Testis (tissue), 3 donors: ENCODE measurements around the gene DRC1. TPM values are rescaled to one million over a fixed set of nuclear protein-coding genes. Genes with fewer than 3 reads are reported as not detected.

Source experiments
- DNase-seq: peaks from one replicate; pipeline ENCODE4 v3.0.0-alpha.2; 2019
- H3K27ac ChIP-seq, 2 donors: fragments of 200-600 bp; sonication (generic); one replicate each; pipeline ENCODE4 v1.5.1; 2019
- H3K27me3 ChIP-seq: fragments of 200-600 bp; sonication (generic); one replicate; pipeline ENCODE4 v1.5.1; 2019
- H3K36me3 ChIP-seq: fragments of 200-600 bp; sonication (generic); one replicate; pipeline ENCODE4 v1.5.1; 2017; ENCODE audit warnings: low read depth; ENCODE audit errors: missing control alignments
- H3K4me1 ChIP-seq: fragments of 200-600 bp; sonication (generic); one replicate; pipeline ENCODE4 v1.5.1; 2019
- H3K4me3 ChIP-seq, 2 donors: fragments of 200-600 bp; sonication (generic); one replicate each; pipeline ENCODE4 v1.5.1; 2017 to 2019
- H3K9me3 ChIP-seq: fragments of 200-600 bp; sonication (generic); one replicate; pipeline ENCODE4 v1.5.1; 2017
- POLR2A ChIP-seq: fragments of 450-650 bp; IDR thresholded peaks from one replicate; pipeline ENCODE4 v1.6.1; 2017; ENCODE audit warnings: antibody characterized with exemption, mild to moderate bottlenecking, moderate library complexity
- WGBS, 2 donors: methylation state at CpG; one replicate each; pipeline ENCODE4 v1.1.5; 2018; 5-methylcytosine and 5-hydroxymethylcytosine counted together
- intact Hi-C: fragments of 100-400 bp; cut with DNase I; formaldehyde crosslinking; loops from one replicate; pipeline ENCODE4 v1.15.1; 2023; ENCODE audit warnings: low total_unique reads
- polyA plus RNA-seq: library from polyadenylated mRNA; stranded (reverse); fragments of 350-450 nt; fragmentation: Illumina TruSeq; extraction: RNeasy Lipid Tissue Mini Kit (QIAGEN cat#74804); gene quantifications from one replicate; pipeline ENCODE4 v1.2.3, GENCODE V29; 2014; ENCODE audit warnings: low read depth, low replicate concordance; ENCODE audit not compliant: insufficient read depth
- total RNA-seq, 2 donors: library from RNA; depleted of rRNA; stranded (reverse); fragments of >200 nt; gene quantifications; one replicate each; pipeline ENCODE4 v1.2.3, GENCODE V29; 2016
- TF ChIP-seq, protein P1 (sequence below), 3 experiments: fragments of 450-650 bp in 2 of 3; fragments of 200-600 bp in 1 of 3; sonication (generic) in 1 of 3; IDR thresholded peaks; one replicate each; pipeline ENCODE4 v1.5.1; 2016 to 2019; ENCODE audit warnings: antibody characterized with exemption in 3 of 3, mild to moderate bottlenecking in 2 of 3, moderate library complexity in 1 of 3

Gene DRC1
- total and polyA plus RNA-seq, 3 donors from 2014 or later = 8.8 to 67.3 (median 18.7) TPM

DNA sequence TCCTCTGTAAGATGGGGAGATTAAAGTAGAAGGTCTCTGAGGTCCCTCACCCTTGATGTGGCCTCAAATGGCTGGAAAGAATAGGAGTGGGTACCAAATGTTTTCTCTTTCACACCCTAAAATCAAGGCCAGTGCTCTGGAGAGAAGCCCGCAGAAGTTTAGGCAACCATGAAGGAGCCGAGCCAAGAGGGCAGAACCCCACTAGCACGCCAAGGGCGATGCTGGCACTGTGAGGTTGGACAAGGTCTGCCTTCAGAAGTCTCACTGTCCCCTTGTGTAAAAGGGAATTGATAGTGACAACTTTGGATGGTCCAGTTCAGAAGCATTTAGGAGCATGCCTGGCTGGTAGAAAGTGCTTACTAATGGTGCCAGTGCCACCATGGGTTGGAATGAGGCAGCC is 92.5 kb downstream of the DRC1 start:
- Histone ChIP-seq H3K36me3 (no peaks in the 10 kb centered on the region), H3K27me3 (no peaks in the 10 kb centered on the region), H3K27ac (no peak overlapping the region), H3K4me3 (no peak overlapping the region), H3K4me1 (no peaks in the 10 kb centered on the region), H3K9me3 (no peaks in the 10 kb centered on the region)
- intact Hi-C loops = no loop called here
- no peak for TF ChIP-seq POLR2A
- no peak for DNase-seq
- WGBS, 2 donors = 92 to 94% methylated on average over 4 of the region's 4 CpGs

DNA sequence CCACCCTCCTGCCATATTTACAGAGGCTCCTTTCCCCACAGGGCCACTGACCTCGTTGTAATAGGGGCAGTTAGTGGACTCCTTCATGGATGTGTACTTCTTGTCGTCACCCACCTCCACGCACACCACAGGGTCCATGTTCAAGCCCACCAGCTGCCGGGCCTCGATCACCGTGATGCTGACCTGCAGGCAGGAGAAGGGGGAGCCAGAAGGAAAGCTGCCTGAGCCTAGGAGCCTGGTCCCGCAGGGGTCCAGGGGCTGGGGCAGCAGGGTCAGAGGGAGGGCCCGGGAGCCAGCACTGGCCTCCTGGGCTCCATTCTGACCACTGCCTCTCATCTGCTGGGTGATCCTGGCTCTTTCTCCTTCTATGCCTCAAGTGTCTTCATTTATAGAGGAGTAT is 93.2 kb downstream of the DRC1 start:
- TF ChIP-seq POLR2A = no peak
- TF ChIP-seq, protein P1, sequence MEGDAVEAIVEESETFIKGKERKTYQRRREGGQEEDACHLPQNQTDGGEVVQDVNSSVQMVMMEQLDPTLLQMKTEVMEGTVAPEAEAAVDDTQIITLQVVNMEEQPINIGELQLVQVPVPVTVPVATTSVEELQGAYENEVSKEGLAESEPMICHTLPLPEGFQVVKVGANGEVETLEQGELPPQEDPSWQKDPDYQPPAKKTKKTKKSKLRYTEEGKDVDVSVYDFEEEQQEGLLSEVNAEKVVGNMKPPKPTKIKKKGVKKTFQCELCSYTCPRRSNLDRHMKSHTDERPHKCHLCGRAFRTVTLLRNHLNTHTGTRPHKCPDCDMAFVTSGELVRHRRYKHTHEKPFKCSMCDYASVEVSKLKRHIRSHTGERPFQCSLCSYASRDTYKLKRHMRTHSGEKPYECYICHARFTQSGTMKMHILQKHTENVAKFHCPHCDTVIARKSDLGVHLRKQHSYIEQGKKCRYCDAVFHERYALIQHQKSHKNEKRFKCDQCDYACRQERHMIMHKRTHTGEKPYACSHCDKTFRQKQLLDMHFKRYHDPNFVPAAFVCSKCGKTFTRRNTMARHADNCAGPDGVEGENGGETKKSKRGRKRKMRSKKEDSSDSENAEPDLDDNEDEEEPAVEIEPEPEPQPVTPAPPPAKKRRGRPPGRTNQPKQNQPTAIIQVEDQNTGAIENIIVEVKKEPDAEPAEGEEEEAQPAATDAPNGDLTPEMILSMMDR (IDR thresholded peaks at IDR 0.05) = no peak
- 86% methylated on average over 8 of the region's 8 CpGs; no CpG with 5 or more reads in 1 of the 2 donors for WGBS, 2 donors
- no peak for DNase-seq
- no peak overlapping the region for H3K4me3 ChIP-seq
- no peaks in the 10 kb centered on the region for H3K4me1 ChIP-seq
- no peaks in the 10 kb centered on the region for H3K36me3 ChIP-seq
- H3K27me3 ChIP-seq = no peaks in the 10 kb centered on the region
- no peaks in the 10 kb centered on the region for H3K9me3 ChIP-seq
- intact Hi-C loops = no loop called here
- H3K27ac ChIP-seq = no peak overlapping the region

DNA sequence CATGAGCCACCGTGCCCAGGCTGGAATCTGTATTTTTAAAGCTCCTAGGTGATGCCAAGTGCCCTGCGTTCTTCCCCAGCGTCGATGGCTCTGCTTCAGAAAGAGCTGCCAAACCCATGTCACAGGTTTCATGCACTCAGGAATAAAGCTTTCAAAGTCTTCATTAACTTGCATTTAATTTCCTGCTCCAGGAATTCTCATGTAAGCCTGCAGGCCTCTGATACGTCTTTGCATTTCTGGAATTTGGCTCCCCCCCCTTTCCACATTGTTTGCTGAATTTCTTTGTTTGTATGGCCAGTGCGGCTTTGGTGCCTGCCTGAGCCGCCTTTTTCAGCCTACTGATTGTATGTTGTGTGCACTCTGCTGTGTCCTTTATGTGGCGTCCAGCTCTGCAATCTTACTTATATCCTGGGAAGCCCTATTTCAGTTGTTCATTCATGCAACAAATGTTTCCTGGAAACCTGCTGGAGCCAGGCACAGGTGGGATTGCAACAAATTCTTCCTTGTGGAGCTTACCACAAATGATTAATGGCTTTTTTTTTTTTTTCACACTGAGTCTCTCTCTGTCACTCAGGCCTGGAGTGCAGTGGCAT is 94.1 kb downstream of the DRC1 start:
- H3K27ac ChIP-seq = no peak overlapping the region
- TF ChIP-seq POLR2A = no peak
- TF ChIP-seq, protein P1 (IDR thresholded peaks at IDR 0.05) = no peak
- WGBS, 2 donors = 84 to 93% methylated on average over 8 of the region's 8 CpGs
- DNase-seq = no peak
- H3K27me3 ChIP-seq = no peaks in the 10 kb centered on the region
- H3K9me3 ChIP-seq = no peaks in the 10 kb centered on the region
- H3K4me1 ChIP-seq = no peaks in the 10 kb centered on the region
- no peak overlapping the region for H3K4me3 ChIP-seq
- no peaks in the 10 kb centered on the region for H3K36me3 ChIP-seq
- intact Hi-C loops = no loop called here

DNA sequence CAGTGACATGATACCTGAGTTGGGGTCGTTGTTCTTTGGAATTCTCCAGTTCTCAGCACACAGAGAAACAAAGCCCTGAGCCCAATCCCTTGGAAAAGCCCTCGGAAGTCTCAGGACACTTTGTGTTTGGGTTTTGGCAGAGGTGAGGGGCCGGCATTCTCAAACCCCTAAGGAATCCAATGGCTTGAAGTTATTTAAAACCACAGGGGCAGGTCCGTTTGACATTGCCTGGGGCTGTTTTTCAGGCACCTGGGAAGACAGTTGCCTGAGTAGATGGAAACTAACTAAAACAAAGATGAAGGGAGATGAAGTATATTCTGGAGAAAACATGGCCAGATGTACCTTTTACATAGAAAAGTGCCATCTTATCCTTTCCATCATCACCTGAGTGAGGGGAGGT is 98.7 kb downstream of the DRC1 start:
- no peaks in the 10 kb centered on the region for H3K9me3 ChIP-seq
- H3K4me3 ChIP-seq = no peak overlapping the region
- no peak for TF ChIP-seq POLR2A
- TF ChIP-seq, protein P1 (IDR thresholded peaks at IDR 0.05) = no peak
- H3K27me3 ChIP-seq = no peaks in the 10 kb centered on the region
- H3K27ac ChIP-seq = no peak overlapping the region
- no peaks in the 10 kb centered on the region for H3K36me3 ChIP-seq
- 74 to 80% methylated on average over 4 of the region's 4 CpGs for WGBS, 2 donors
- H3K4me1 ChIP-seq = peaks cover 5% of the 10 kb centered on the region
- intact Hi-C loops = no loop called here
- no peak for DNase-seq

DNA sequence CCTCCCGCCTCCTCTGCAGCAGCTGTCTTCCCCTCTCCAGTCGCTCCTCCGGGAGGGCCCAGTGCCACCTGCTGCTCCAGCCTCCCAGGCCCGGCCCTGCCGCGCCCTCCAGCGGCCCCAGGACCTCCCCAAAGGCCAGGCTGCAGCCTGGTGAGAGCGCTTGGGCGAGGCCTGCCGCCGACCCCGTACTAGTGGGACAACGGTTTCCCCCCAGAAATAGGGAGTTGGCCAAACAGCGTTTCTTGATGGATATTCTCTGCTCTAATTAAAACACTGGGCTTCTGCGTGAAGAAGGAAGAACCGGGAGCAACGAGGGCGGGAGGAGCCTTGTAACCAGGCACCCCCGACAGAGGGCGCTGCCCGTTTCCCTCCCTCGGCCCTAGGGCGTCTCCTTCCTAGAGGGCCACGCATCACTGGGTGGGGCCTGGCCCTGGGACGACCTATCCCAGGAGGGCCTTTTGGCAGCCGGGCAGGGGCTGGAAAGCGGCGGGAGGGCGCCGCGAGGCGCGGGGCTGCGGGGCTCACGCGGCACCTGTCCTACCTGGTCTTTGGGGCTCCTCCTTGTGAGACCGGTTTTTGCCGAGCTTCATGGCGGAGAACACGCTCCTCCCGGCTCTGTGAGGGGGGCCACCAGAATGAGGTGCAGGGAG is 101.6 kb downstream of the DRC1 start:
- Histone ChIP-seq H3K9me3 (no peaks in the 10 kb centered on the region), H3K4me1 (peaks cover 5% of the 10 kb centered on the region), H3K36me3 (no peaks in the 10 kb centered on the region), H3K27ac (no peak overlapping the region), H3K27me3 (no peaks in the 10 kb centered on the region), H3K4me3 (peak overlapping the region; percentile 56 to 58)
- peak; percentile 88 for DNase-seq
- intact Hi-C loops = no loop called here
- WGBS, 2 donors = 1 to 2% methylated on average over 23 to 41 of the region's 41 CpGs
- TF ChIP-seq, protein P1 (IDR thresholded peaks at IDR 0.05) = peak; percentile 43 to 75 (median 70)
- no peak for TF ChIP-seq POLR2A
